ENCODE measurements around the gene OR52M1. TPM values are rescaled to one million over a fixed set of nuclear protein-coding genes. Genes with fewer than 3 reads are reported as not detected.

OR52M1 gene, protein sequence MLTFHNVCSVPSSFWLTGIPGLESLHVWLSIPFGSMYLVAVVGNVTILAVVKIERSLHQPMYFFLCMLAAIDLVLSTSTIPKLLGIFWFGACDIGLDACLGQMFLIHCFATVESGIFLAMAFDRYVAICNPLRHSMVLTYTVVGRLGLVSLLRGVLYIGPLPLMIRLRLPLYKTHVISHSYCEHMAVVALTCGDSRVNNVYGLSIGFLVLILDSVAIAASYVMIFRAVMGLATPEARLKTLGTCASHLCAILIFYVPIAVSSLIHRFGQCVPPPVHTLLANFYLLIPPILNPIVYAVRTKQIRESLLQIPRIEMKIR
- not detected in 2 replicates for total RNA-seq (2014; rRNA removed; shearing (Covaris generic))
- not detected in 2 replicates for polyA plus RNA-seq (2016; fragmentation: Nextera tagmentation; extraction: Ambion mirVana)

DNA sequence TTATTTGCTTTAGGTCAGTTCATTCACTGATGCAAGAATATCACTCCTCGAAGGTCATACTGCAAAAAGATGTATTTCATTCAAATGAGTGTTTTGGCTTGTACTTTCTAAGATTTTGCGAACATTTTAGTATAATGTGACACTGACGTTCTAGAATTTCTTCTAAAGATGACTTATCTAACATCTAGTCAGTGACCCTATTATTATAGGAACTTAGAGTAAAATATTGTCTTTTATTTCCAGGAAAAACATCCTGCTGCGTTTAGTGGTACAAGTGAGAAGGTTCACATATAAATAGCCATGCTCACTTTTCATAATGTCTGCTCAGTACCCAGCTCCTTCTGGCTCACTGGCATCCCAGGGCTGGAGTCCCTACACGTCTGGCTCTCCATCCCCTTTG is at the start of gene OR52M1:
Gene OR52M1 (plus strand): TSS at position 301 of the 400 bp plus-strand sequence. CDS start 0 bp downstream, at position 301.
- Histone ChIP-seq H3K27ac (no peak within 1 kb of the TSS), H3K4me1 (ENCODE audit: insufficient read depth) (no peaks in the 10 kb centered on the region), H3K4me2 (ENCODE audit: unreplicated experiment) (no peak within 1 kb of the TSS), H3K27me3 (replicated peaks; ENCODE audit: insufficient read depth) (no peaks in the 10 kb centered on the region; the same call in 1 of the 2 replicates), H3F3A (ENCODE audit: insufficient read depth) (no peaks in the 10 kb centered on the region), H2AFZ (no peak within 1 kb of the TSS), H3K9me3 (ENCODE audit: low read depth) (no peaks in the 10 kb centered on the region), H3K9ac (no peak within 1 kb of the TSS), H3K4me3 (no peak within 1 kb of the TSS), H3K79me2 (ENCODE audit: insufficient read depth) (no peaks in the 10 kb centered on the region), H4K20me1 (ENCODE audit: insufficient read depth) (no peaks in the 10 kb centered on the region), H3K36me3 (ENCODE audit: low read depth) (no peaks in the 10 kb centered on the region), H3K9me2 (ENCODE audit: insufficient read depth) (no peaks in the 10 kb centered on the region)
- in situ Hi-C loops (cut with MboI), result no loop called here
- TF ChIP-seq EZH2 (IDR thresholded peaks at IDR 0.05; ENCODE audit: insufficient read depth, poor library complexity, severe bottlenecking) (no peak), EZH2phosphoT487 (IDR thresholded peaks at IDR 0.05; ENCODE audit: insufficient read depth, low read depth) (no peak)
- no peak for DNase-seq
- WGBS, 2 experiments (ENCODE audit: low coverage in 1 of 2, low lambda C conversion rate in 2 of 2, missing lambda C conversion rate in 2 of 2), result 21 to 25% methylated on average over 5 of the region's 5 CpGs

DNA sequence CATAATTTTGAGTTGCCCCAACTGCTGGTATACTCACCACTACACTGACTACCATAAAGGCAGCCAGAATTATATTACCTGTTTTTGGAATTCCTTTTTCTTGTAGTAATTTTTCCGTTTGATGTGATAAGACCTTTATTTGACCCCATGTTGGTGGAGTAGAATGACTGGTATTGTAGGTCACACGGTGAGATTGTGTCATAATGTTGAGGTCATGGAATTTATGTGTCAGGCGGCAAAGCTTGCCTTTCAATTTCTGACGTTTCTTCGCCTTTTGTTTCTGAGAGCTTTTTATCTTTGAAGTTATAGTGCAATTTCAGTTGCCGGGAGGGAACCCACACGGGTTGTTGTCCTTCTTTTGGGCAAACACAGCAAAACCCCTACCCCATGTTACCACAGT is 49.5 kb upstream of the OR52M1 start:
- H3K4me3 ChIP-seq, result no peak overlapping the region
- H3K9ac ChIP-seq, result no peak overlapping the region
- no peaks in the 10 kb centered on the region for H3F3A ChIP-seq (ENCODE audit: insufficient read depth)
- in situ Hi-C loops (cut with MboI), result loop anchor here (25.0 kb wide), 1 partner anchor 308 kb away; no protein-coding TSS in a partner anchor
- TF ChIP-seq EZH2 (IDR thresholded peaks at IDR 0.05; ENCODE audit: insufficient read depth, poor library complexity, severe bottlenecking), result no peak
- TF ChIP-seq EZH2phosphoT487 (IDR thresholded peaks at IDR 0.05; ENCODE audit: insufficient read depth, low read depth), result no peak
- H3K36me3 ChIP-seq (ENCODE audit: low read depth), result no peaks in the 10 kb centered on the region
- WGBS, 2 experiments (ENCODE audit: low coverage in 1 of 2, low lambda C conversion rate in 2 of 2, missing lambda C conversion rate in 2 of 2), result 47 to 49% methylated on average over 7 of the region's 7 CpGs
- H2AFZ ChIP-seq, result no peak overlapping the region
- H3K4me2 ChIP-seq (ENCODE audit: unreplicated experiment), result no peak overlapping the region
- DNase-seq, result peak; percentile 7
- no peak overlapping the region for H3K27ac ChIP-seq
- no peaks in the 10 kb centered on the region for H3K79me2 ChIP-seq (ENCODE audit: insufficient read depth)
- H3K4me1 ChIP-seq (ENCODE audit: insufficient read depth), result no peaks in the 10 kb centered on the region
- H4K20me1 ChIP-seq (ENCODE audit: insufficient read depth), result no peaks in the 10 kb centered on the region
- peaks cover 26% of the 10 kb centered on the region for H3K27me3 ChIP-seq (replicated peaks; ENCODE audit: insufficient read depth)
- no peaks in the 10 kb centered on the region for H3K9me3 ChIP-seq (ENCODE audit: low read depth)
- no peaks in the 10 kb centered on the region for H3K9me2 ChIP-seq (ENCODE audit: insufficient read depth)

DNA sequence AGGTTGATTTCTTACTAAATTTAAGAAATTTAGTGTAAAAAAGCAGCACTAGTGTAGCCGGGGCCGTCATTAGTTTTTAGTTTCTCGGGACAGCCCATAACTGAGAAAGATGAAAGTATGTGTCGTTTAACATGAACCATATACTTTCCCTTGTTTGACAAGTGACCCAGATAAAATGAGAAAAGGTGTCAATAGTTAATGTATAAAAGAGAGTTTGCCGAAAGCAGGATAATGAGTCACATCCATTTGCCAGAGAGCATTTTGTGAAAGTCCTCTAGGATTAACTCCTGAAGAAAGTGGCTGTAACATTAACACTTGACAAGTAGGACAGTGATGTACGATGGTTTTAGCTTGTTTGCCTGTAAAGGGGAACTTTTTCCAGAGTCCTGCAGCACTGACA is 49.0 kb upstream of the OR52M1 start:
- no peaks in the 10 kb centered on the region for H3K4me1 ChIP-seq (ENCODE audit: insufficient read depth)
- peaks cover 29% of the 10 kb centered on the region for H3K27me3 ChIP-seq (replicated peaks; ENCODE audit: insufficient read depth)
- whole genome bisulfite sequencing, 2 experiments (ENCODE audit: low coverage in 1 of 2, low lambda C conversion rate in 2 of 2, missing lambda C conversion rate in 2 of 2), result 24 to 35% methylated on average over 6 of the region's 6 CpGs
- TF ChIP-seq EZH2phosphoT487 (IDR thresholded peaks at IDR 0.05; ENCODE audit: insufficient read depth, low read depth), result no peak
- TF ChIP-seq EZH2 (IDR thresholded peaks at IDR 0.05; ENCODE audit: insufficient read depth, poor library complexity, severe bottlenecking), result no peak
- no peak overlapping the region for H3K9ac ChIP-seq
- no peaks in the 10 kb centered on the region for H3K36me3 ChIP-seq (ENCODE audit: low read depth)
- no peak overlapping the region for H3K27ac ChIP-seq
- H3K4me2 ChIP-seq (ENCODE audit: unreplicated experiment), result no peak overlapping the region
- H3K4me3 ChIP-seq, result no peak overlapping the region
- no peak overlapping the region for H2AFZ ChIP-seq
- H3F3A ChIP-seq (ENCODE audit: insufficient read depth), result no peaks in the 10 kb centered on the region
- no peaks in the 10 kb centered on the region for H3K79me2 ChIP-seq (ENCODE audit: insufficient read depth)
- no peak for DNase-seq
- H3K9me3 ChIP-seq (ENCODE audit: low read depth), result no peaks in the 10 kb centered on the region
- H4K20me1 ChIP-seq (ENCODE audit: insufficient read depth), result no peaks in the 10 kb centered on the region
- no peaks in the 10 kb centered on the region for H3K9me2 ChIP-seq (ENCODE audit: insufficient read depth)
- in situ Hi-C loops (cut with MboI), result loop anchor here (25.0 kb wide), 1 partner anchor 309 kb away; no protein-coding TSS in a partner anchor

DNA sequence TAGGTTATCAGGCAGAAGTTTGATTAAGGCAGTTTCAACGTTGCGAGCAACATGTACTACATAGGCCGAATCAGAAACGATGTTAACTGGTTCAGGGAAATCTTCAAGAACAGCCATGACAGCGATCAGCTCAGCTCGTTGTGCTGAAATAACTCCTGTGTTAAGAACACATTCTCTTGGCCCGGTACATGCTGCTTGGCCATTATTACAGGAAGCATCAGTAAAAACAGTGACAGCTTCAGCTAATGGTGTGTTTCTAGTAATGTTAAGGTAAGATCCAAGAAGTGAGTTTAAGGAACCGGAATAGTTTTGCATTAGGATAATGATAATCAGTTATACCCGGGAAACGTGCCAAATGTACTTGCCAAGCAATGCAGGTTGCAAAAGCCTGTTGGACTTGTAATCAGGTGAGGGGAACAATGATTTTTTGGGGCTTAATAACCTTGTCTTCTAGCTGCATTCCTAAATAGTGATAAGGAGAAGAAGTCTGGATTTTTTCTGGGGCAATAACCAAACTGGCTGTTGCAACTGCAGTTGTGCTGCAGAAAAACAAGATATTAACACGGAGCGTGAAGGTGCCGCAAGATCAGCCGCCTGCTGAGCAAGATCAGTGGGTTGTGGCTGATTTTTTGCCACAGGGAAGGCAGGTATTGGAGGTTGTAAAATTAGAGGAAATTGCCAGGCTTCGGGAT is 48.3 kb upstream of the OR52M1 start:
- DNase-seq, result no peak
- 46 to 58% methylated on average over 15 of the region's 15 CpGs for WGBS, 2 experiments (ENCODE audit: low coverage in 1 of 2, low lambda C conversion rate in 2 of 2, missing lambda C conversion rate in 2 of 2)
- Histone ChIP-seq H3K27me3 (replicated peaks; ENCODE audit: insufficient read depth) (peaks cover 29% of the 10 kb centered on the region), H3F3A (ENCODE audit: insufficient read depth) (no peaks in the 10 kb centered on the region), H3K4me1 (ENCODE audit: insufficient read depth) (no peaks in the 10 kb centered on the region), H3K27ac (no peak overlapping the region), H2AFZ (no peak overlapping the region), H3K36me3 (ENCODE audit: low read depth) (no peaks in the 10 kb centered on the region), H3K4me2 (ENCODE audit: unreplicated experiment) (no peak overlapping the region), H3K79me2 (ENCODE audit: insufficient read depth) (no peaks in the 10 kb centered on the region), H4K20me1 (ENCODE audit: insufficient read depth) (no peaks in the 10 kb centered on the region), H3K9me3 (ENCODE audit: low read depth) (no peaks in the 10 kb centered on the region), H3K9ac (no peak overlapping the region), H3K9me2 (ENCODE audit: insufficient read depth) (no peaks in the 10 kb centered on the region), H3K4me3 (no peak overlapping the region)
- in situ Hi-C loops (cut with MboI), result loop anchor here (25.0 kb wide), 1 partner anchor 309 kb away; no protein-coding TSS in a partner anchor
- TF ChIP-seq EZH2phosphoT487 (IDR thresholded peaks at IDR 0.05; ENCODE audit: insufficient read depth, low read depth) (no peak), EZH2 (IDR thresholded peaks at IDR 0.05; ENCODE audit: insufficient read depth, poor library complexity, severe bottlenecking) (no peak)
